HepG2 (cell line): Measurements from ENCODE around the gene SLC25A25. TPM values are rescaled to one million over a fixed set of nuclear protein-coding genes. Genes with fewer than 3 reads are reported as not detected.

ENCODE experiments used
- polyA plus RNA-seq, 8 experiments: library from polyadenylated mRNA; depleted of rRNA in 3 of 8; stranded (reverse) in 7 of 8; unstranded in 1 of 8; fragments of >200 nt; fragmentation: Illumina TruSeq in 4 of 8; extraction: Trizol in 4 of 8; gene quantifications; 2 replicates each; pipeline versions ENCODE4 v1.2.1 to v1.2.3, GENCODE V29; 2011 to 2016; ENCODE audit warnings: low read depth in 4 of 8, missing spikeins in 1 of 8, mixed read lengths in 1 of 8; ENCODE audit not compliant: insufficient read depth in 1 of 8
- total RNA-seq, 5 experiments: library from RNA; depleted of rRNA; stranded (reverse); fragments of >200 nt; fragmentation: Illumina TruSeq; extraction: Trizol; gene quantifications; 2 replicates each; pipeline ENCODE4 v1.2.3, GENCODE V29; 2016; ENCODE audit warnings: low read depth in 1 of 5

Gene SLC25A25
- total and polyA plus RNA-seq, 2 of the 13 experiments (the other 11 are each of a cell fraction or from before 2014, with no cell fraction given), result 10.5 to 24.8 TPM

Other genes with a start within 250 kb of the SLC25A25 start
- gene ENG, start 213.6 kb upstream of the SLC25A25 start, total RNA-seq (2016; rRNA removed; fragmentation: Illumina TruSeq; extraction: Trizol), result 0.02 TPM in 1 of 2 replicates, not detected in the other
- gene ENG, start 213.6 kb upstream of the SLC25A25 start, polyA plus RNA-seq (2011; rRNA removed), result 1.1 and 1.4 TPM in 2 replicates
- gene AK1, start 190.6 kb upstream of the SLC25A25 start, total RNA-seq (2016; rRNA removed; fragmentation: Illumina TruSeq; extraction: Trizol), result 25.7 and 32.8 TPM in 2 replicates
- gene AK1, start 190.6 kb upstream of the SLC25A25 start, polyA plus RNA-seq (2011; rRNA removed), result 19.1 and 28.5 TPM in 2 replicates
- 16.7 and 18.5 TPM in 2 replicates for gene ST6GALNAC6, start 168.6 kb upstream of the SLC25A25 start, total RNA-seq (2016; rRNA removed; fragmentation: Illumina TruSeq; extraction: Trizol)
- 65.4 and 103 TPM in 2 replicates for gene ST6GALNAC6, start 168.6 kb upstream of the SLC25A25 start, polyA plus RNA-seq (2011; rRNA removed)
- gene ST6GALNAC4, start 151.2 kb upstream of the SLC25A25 start, total RNA-seq (2016; rRNA removed; fragmentation: Illumina TruSeq; extraction: Trizol), result 14.8 and 18.8 TPM in 2 replicates
- gene ST6GALNAC4, start 151.2 kb upstream of the SLC25A25 start, polyA plus RNA-seq (2011; rRNA removed), result 27.7 and 36.4 TPM in 2 replicates
- gene PIP5KL1, start 137.5 kb upstream of the SLC25A25 start, total RNA-seq (2016; rRNA removed; fragmentation: Illumina TruSeq; extraction: Trizol), result 0.20 TPM in 1 of 2 replicates, not detected in the other
- gene PIP5KL1, start 137.5 kb upstream of the SLC25A25 start, polyA plus RNA-seq (2011; rRNA removed), result 0.44 and 0.49 TPM in 2 replicates
- gene DPM2, start 130.4 kb upstream of the SLC25A25 start, total RNA-seq (2016; rRNA removed; fragmentation: Illumina TruSeq; extraction: Trizol), result 17.5 and 24.8 TPM in 2 replicates
- gene DPM2, start 130.4 kb upstream of the SLC25A25 start, polyA plus RNA-seq (2011; rRNA removed), result 35.3 and 38.6 TPM in 2 replicates
- 16.1 and 16.6 TPM in 2 replicates for gene EEIG1, start 87.2 kb upstream of the SLC25A25 start, total RNA-seq (2016; rRNA removed; fragmentation: Illumina TruSeq; extraction: Trizol)
- 25.2 and 30.1 TPM in 2 replicates for gene EEIG1, start 87.2 kb upstream of the SLC25A25 start, polyA plus RNA-seq (2011; rRNA removed)
- 6.0 and 6.6 TPM in 2 replicates for gene NAIF1, start 912 bp upstream of the SLC25A25 start, total RNA-seq (2016; rRNA removed; fragmentation: Illumina TruSeq; extraction: Trizol)
- gene NAIF1, start 912 bp upstream of the SLC25A25 start, polyA plus RNA-seq (2011; rRNA removed), result 6.9 TPM in 2 replicates
- 68.5 and 79.8 TPM in 2 replicates for gene PTGES2, start 59.5 kb downstream of the SLC25A25 start, total RNA-seq (2016; rRNA removed; fragmentation: Illumina TruSeq; extraction: Trizol)
- gene PTGES2, start 59.5 kb downstream of the SLC25A25 start, polyA plus RNA-seq (2011; rRNA removed), result 63.7 and 67.2 TPM in 2 replicates
- gene LCN2, start 81.2 kb downstream of the SLC25A25 start, total RNA-seq (2016; rRNA removed; fragmentation: Illumina TruSeq; extraction: Trizol), result 0.34 and 0.38 TPM in 2 replicates
- 1.4 and 2.3 TPM in 2 replicates for gene LCN2, start 81.2 kb downstream of the SLC25A25 start, polyA plus RNA-seq (2011; rRNA removed)
- gene BBLN, start 92.0 kb downstream of the SLC25A25 start, total RNA-seq (2016; rRNA removed; fragmentation: Illumina TruSeq; extraction: Trizol), result 22.2 and 33.1 TPM in 2 replicates
- gene BBLN, start 92.0 kb downstream of the SLC25A25 start, polyA plus RNA-seq (2011; rRNA removed), result 27.6 and 29.5 TPM in 2 replicates
- 25.8 and 30.6 TPM in 2 replicates for gene CIZ1, start 123.3 kb downstream of the SLC25A25 start, total RNA-seq (2016; rRNA removed; fragmentation: Illumina TruSeq; extraction: Trizol)
- 50.3 and 54.7 TPM in 2 replicates for gene CIZ1, start 123.3 kb downstream of the SLC25A25 start, polyA plus RNA-seq (2011; rRNA removed)
- gene DNM1, start 135.1 kb downstream of the SLC25A25 start, total RNA-seq (2016; rRNA removed; fragmentation: Illumina TruSeq; extraction: Trizol), result 0.13 and 0.15 TPM in 2 replicates
- gene DNM1, start 135.1 kb downstream of the SLC25A25 start, polyA plus RNA-seq (2011; rRNA removed), result 0.58 and 0.91 TPM in 2 replicates
- 35.4 and 45.8 TPM in 2 replicates for gene GOLGA2, start 207.8 kb downstream of the SLC25A25 start, total RNA-seq (2016; rRNA removed; fragmentation: Illumina TruSeq; extraction: Trizol)
- 43.0 and 45.3 TPM in 2 replicates for gene GOLGA2, start 207.8 kb downstream of the SLC25A25 start, polyA plus RNA-seq (2011; rRNA removed)
- 39.2 and 46.5 TPM in 2 replicates for gene SWI5, start 208.0 kb downstream of the SLC25A25 start, total RNA-seq (2016; rRNA removed; fragmentation: Illumina TruSeq; extraction: Trizol)
- gene SWI5, start 208.0 kb downstream of the SLC25A25 start, polyA plus RNA-seq (2011; rRNA removed), result 41.0 and 48.7 TPM in 2 replicates